Islet of Langerhans (tissue), 1 donor: ENCODE data around the gene PSMB3.
"Not testable (repeated sequence)": the region's sequence is repeated elsewhere in the genome, so short reads cannot be mapped to it uniquely, and the experiment has no call there.

Experiments
- FAIRE-seq: peaks from one replicate; lab custom pipeline; 2011; peaks lifted over from hg19 to GRCh38; lab: Jason Lieb, UNC

PSMB3 gene

GRCh38 chr17:38749223-38750043 lies 3.1 kb upstream of the PSMB3 start:
- FAIRE-seq: no peak

- no peak for FAIRE-seq
These were observed 2.6 kb upstream of the PSMB3 start for GRCh38 chr17:38750044-38750311.

GRCh38 chr17:38750312-38751121 lies 2.0 kb upstream of the PSMB3 start:
- FAIRE-seq: no peak

- no peak for FAIRE-seq
These were observed 1.3 kb upstream of the PSMB3 start for GRCh38 chr17:38751144-38751807.

GRCh38 chr17:38751808-38752307 lies 683 bp upstream of the PSMB3 start:
- FAIRE-seq: no peak

- FAIRE-seq: no peak
These were observed 548 bp downstream of the PSMB3 start for GRCh38 chr17:38753071-38753506.

GRCh38 chr17:38761612-38762011 lies 9.1 kb downstream of the PSMB3 start:
- FAIRE-seq: no peak

- FAIRE-seq: no peak
These were observed 9.7 kb downstream of the PSMB3 start for GRCh38 chr17:38762231-38762630.

GRCh38 chr17:38766341-38766740 lies 13.8 kb downstream of the PSMB3 start:
- no peak for FAIRE-seq

GRCh38 chr17:38768417-38768816 lies 15.9 kb downstream of the PSMB3 start:
- FAIRE-seq: no peak

GRCh38 chr17:38773258-38773657 lies 20.7 kb downstream of the PSMB3 start:
- FAIRE-seq: no peak

GRCh38 chr17:38777641-38778250 lies 25.2 kb downstream of the PSMB3 start:
- no peak for FAIRE-seq

GRCh38 chr17:38779965-38780752 lies 27.6 kb downstream of the PSMB3 start:
- FAIRE-seq: no peak

- no peak for FAIRE-seq
These were observed 30.7 kb downstream of the PSMB3 start for GRCh38 chr17:38783227-38783626.

- no peak for FAIRE-seq
These were observed 33.8 kb downstream of the PSMB3 start for GRCh38 chr17:38786372-38786771.

- FAIRE-seq: not testable (repeated sequence)
These were observed 35.5 kb downstream of the PSMB3 start for GRCh38 chr17:38787999-38788398.

GRCh38 chr17:38789185-38789584 lies 36.6 kb downstream of the PSMB3 start:
- FAIRE-seq: no peak

GRCh38 chr17:38790148-38790707 lies 37.7 kb downstream of the PSMB3 start:
- FAIRE-seq: not testable (repeated sequence)

GRCh38 chr17:38791162-38791561 lies 38.6 kb downstream of the PSMB3 start:
- FAIRE-seq: no peak

GRCh38 chr17:38794221-38794620 lies 41.7 kb downstream of the PSMB3 start:
- FAIRE-seq: no peak

GRCh38 chr17:38796451-38797157 lies 44.1 kb downstream of the PSMB3 start:
- FAIRE-seq: no peak
